HepG2 (cell line): Measurements from ENCODE around the gene ARHGAP19. TPM values are rescaled to one million over a fixed set of nuclear protein-coding genes. Genes with fewer than 3 reads are reported as not detected.
A peak's percentile ranks its signal among the peaks of the same experiment; 100 is the strongest.

Experiments
- BCL6 ChIP-seq: IDR thresholded peaks from 2 replicates; pipeline ENCODE4 v1.6.1; 2016; ENCODE audit warnings: missing genetic modification reagents, missing compliant biosample characterization
- GLI4 ChIP-seq: sonication (generic); formaldehyde crosslinking; IDR thresholded peaks from 2 replicates; pipeline ENCODE4 v1.5.1; 2020; ENCODE audit warnings: missing genetic modification reagents, mild to moderate bottlenecking, moderate library complexity, borderline replicate concordance
- HHEX ChIP-seq: IDR thresholded peaks from 2 replicates; pipeline ENCODE4 v1.6.1; 2016; ENCODE audit warnings: control low read depth
- JUNB ChIP-seq: sonication (generic); formaldehyde crosslinking; IDR thresholded peaks from 2 replicates; pipeline ENCODE4 v1.8.0; 2022; ENCODE audit warnings: missing genetic modification reagents, mild to moderate bottlenecking, borderline replicate concordance
- KDM1A ChIP-seq: IDR thresholded peaks from 2 replicates; pipeline ENCODE4 v1.6.1; 2016; ENCODE audit warnings: missing compliant biosample characterization
- KLF6 ChIP-seq: IDR thresholded peaks from 2 replicates; pipeline ENCODE4 v1.8.0; 2016; ENCODE audit warnings: missing biosample characterization, missing genetic modification reagents
- MLX ChIP-seq: IDR thresholded peaks from 2 replicates; pipeline ENCODE4 v1.6.1; 2016
- NCOA5 ChIP-seq: sonication (generic); formaldehyde crosslinking; IDR thresholded peaks from 2 replicates; pipeline ENCODE4 v1.4.0; 2020; ENCODE audit warnings: missing genetic modification reagents
- NCOR1 ChIP-seq: fragments of 200-600 bp; sonication (generic); IDR thresholded peaks from 2 replicates; pipeline ENCODE4 v1.7.0; 2017; ENCODE audit warnings: antibody characterized with exemption, low read length, borderline replicate concordance
- ONECUT2 ChIP-seq: sonication (generic); formaldehyde crosslinking; IDR thresholded peaks from 2 replicates; pipeline ENCODE4 v1.4.0; 2020; ENCODE audit warnings: missing genetic modification reagents
- RELA ChIP-seq: sonication (generic); formaldehyde crosslinking; IDR thresholded peaks from 2 replicates; pipeline ENCODE4 v1.4.0; 2020; ENCODE audit warnings: missing genetic modification reagents
- ZNF550 ChIP-seq: sonication (generic); formaldehyde crosslinking; IDR thresholded peaks from 2 replicates; pipeline ENCODE4 v1.4.0; 2020; ENCODE audit warnings: mild to moderate bottlenecking, missing genetic modification reagents, borderline replicate concordance
- ZNF775 ChIP-seq: sonication (generic); formaldehyde crosslinking; IDR thresholded peaks from 2 replicates; pipeline ENCODE4 v1.4.0; 2020; ENCODE audit warnings: missing genetic modification reagents, mild to moderate bottlenecking, moderate library complexity, borderline replicate concordance
- polyA plus RNA-seq, 8 experiments: library from polyadenylated mRNA; depleted of rRNA in 3 of 8; stranded (reverse) in 7 of 8; unstranded in 1 of 8; fragments of >200 nt; fragmentation: Illumina TruSeq in 4 of 8; extraction: Trizol in 4 of 8; gene quantifications; 2 replicates each; pipeline versions ENCODE4 v1.2.1 to v1.2.3, GENCODE V29; 2011 to 2016; ENCODE audit warnings: low read depth in 4 of 8, missing spikeins in 1 of 8, mixed read lengths in 1 of 8; ENCODE audit not compliant: insufficient read depth in 1 of 8
- total RNA-seq, 5 experiments: library from RNA; depleted of rRNA; stranded (reverse); fragments of >200 nt; fragmentation: Illumina TruSeq; extraction: Trizol; gene quantifications; 2 replicates each; pipeline ENCODE4 v1.2.3, GENCODE V29; 2016; ENCODE audit warnings: low read depth in 1 of 5
- TF ChIP-seq, protein P1 (sequence below): IDR thresholded peaks from 2 replicates; pipeline ENCODE4 v1.6.1; 2012; ENCODE audit warnings: inconsistent platforms
- TF ChIP-seq, protein P2 (sequence below): sonication (generic); formaldehyde crosslinking; IDR thresholded peaks from 2 replicates; pipeline ENCODE4 v1.5.0; 2020; ENCODE audit warnings: missing genetic modification reagents
- TF ChIP-seq, protein P3 (sequence below): sonication (generic); formaldehyde crosslinking; IDR thresholded peaks from 2 replicates; pipeline ENCODE4; 2020; ENCODE audit warnings: missing genetic modification reagents, mild to moderate bottlenecking, borderline replicate concordance
- TF ChIP-seq, protein P4 (sequence below): sonication (generic); formaldehyde crosslinking; IDR thresholded peaks from 2 replicates; pipeline ENCODE4 v1.4.0; 2020; ENCODE audit warnings: mild to moderate bottlenecking, low read depth, missing genetic modification reagents
- TF ChIP-seq, protein P5 (sequence below): sonication (generic); formaldehyde crosslinking; IDR thresholded peaks from 2 replicates; pipeline ENCODE4 v1.4.0; 2020; ENCODE audit warnings: missing genetic modification reagents

Gene ARHGAP19
- total and polyA plus RNA-seq, 2 of the 13 experiments (the other 11 are each of a cell fraction or from before 2014, with no cell fraction given): 7.6 to 10.0 TPM

GRCh38 chr10:97334370-97335175 is 42.1 kb upstream of the ARHGAP19 start, which contains the start of gene FRAT2 (continued):
- TF ChIP-seq BCL6 (CRISPR knock-in tag): peak; percentile 49; the same call in 1 of the 2 replicates
- TF ChIP-seq, protein P1, sequence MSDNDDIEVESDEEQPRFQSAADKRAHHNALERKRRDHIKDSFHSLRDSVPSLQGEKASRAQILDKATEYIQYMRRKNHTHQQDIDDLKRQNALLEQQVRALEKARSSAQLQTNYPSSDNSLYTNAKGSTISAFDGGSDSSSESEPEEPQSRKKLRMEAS: peak; percentile 96
- peak; percentile 29; the same call in 1 of the 2 replicates for TF ChIP-seq MLX (CRISPR knock-in tag)
- no peak for TF ChIP-seq JUNB (CRISPR knock-in tag)
- peak; percentile 75; the same call in 1 of the 2 replicates for TF ChIP-seq RELA
- no peak for TF ChIP-seq NCOA5 (CRISPR knock-in tag)
- TF ChIP-seq, protein P2, sequence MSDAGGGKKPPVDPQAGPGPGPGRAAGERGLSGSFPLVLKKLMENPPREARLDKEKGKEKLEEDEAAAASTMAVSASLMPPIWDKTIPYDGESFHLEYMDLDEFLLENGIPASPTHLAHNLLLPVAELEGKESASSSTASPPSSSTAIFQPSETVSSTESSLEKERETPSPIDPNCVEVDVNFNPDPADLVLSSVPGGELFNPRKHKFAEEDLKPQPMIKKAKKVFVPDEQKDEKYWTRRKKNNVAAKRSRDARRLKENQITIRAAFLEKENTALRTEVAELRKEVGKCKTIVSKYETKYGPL: 0 out of 2 replicates have a peak, but pooled peaks have one; percentile 49
- TF ChIP-seq, protein P3, sequence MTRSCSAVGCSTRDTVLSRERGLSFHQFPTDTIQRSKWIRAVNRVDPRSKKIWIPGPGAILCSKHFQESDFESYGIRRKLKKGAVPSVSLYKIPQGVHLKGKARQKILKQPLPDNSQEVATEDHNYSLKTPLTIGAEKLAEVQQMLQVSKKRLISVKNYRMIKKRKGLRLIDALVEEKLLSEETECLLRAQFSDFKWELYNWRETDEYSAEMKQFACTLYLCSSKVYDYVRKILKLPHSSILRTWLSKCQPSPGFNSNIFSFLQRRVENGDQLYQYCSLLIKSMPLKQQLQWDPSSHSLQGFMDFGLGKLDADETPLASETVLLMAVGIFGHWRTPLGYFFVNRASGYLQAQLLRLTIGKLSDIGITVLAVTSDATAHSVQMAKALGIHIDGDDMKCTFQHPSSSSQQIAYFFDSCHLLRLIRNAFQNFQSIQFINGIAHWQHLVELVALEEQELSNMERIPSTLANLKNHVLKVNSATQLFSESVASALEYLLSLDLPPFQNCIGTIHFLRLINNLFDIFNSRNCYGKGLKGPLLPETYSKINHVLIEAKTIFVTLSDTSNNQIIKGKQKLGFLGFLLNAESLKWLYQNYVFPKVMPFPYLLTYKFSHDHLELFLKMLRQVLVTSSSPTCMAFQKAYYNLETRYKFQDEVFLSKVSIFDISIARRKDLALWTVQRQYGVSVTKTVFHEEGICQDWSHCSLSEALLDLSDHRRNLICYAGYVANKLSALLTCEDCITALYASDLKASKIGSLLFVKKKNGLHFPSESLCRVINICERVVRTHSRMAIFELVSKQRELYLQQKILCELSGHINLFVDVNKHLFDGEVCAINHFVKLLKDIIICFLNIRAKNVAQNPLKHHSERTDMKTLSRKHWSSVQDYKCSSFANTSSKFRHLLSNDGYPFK (CRISPR knock-in tag): 0 out of 2 replicates have a peak, but pooled peaks have one; percentile 50
- TF ChIP-seq NCOR1: peak; percentile 63; the same call in 1 of the 2 replicates
- TF ChIP-seq ZNF775 (CRISPR knock-in tag): no peak
- peak; percentile 78; the same call in 1 of the 2 replicates for TF ChIP-seq KLF6 (CRISPR knock-in tag)
- TF ChIP-seq, protein P4, sequence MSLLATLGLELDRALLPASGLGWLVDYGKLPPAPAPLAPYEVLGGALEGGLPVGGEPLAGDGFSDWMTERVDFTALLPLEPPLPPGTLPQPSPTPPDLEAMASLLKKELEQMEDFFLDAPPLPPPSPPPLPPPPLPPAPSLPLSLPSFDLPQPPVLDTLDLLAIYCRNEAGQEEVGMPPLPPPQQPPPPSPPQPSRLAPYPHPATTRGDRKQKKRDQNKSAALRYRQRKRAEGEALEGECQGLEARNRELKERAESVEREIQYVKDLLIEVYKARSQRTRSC (CRISPR knock-in tag): peak; percentile 36; the same call in 1 of the 2 replicates
- TF ChIP-seq HHEX (CRISPR knock-in tag): no peak
- TF ChIP-seq KDM1A: no peak
- TF ChIP-seq ZNF550 (CRISPR knock-in tag): 0 out of 2 replicates have a peak, but pooled peaks have one; percentile 60
- TF ChIP-seq, protein P5, sequence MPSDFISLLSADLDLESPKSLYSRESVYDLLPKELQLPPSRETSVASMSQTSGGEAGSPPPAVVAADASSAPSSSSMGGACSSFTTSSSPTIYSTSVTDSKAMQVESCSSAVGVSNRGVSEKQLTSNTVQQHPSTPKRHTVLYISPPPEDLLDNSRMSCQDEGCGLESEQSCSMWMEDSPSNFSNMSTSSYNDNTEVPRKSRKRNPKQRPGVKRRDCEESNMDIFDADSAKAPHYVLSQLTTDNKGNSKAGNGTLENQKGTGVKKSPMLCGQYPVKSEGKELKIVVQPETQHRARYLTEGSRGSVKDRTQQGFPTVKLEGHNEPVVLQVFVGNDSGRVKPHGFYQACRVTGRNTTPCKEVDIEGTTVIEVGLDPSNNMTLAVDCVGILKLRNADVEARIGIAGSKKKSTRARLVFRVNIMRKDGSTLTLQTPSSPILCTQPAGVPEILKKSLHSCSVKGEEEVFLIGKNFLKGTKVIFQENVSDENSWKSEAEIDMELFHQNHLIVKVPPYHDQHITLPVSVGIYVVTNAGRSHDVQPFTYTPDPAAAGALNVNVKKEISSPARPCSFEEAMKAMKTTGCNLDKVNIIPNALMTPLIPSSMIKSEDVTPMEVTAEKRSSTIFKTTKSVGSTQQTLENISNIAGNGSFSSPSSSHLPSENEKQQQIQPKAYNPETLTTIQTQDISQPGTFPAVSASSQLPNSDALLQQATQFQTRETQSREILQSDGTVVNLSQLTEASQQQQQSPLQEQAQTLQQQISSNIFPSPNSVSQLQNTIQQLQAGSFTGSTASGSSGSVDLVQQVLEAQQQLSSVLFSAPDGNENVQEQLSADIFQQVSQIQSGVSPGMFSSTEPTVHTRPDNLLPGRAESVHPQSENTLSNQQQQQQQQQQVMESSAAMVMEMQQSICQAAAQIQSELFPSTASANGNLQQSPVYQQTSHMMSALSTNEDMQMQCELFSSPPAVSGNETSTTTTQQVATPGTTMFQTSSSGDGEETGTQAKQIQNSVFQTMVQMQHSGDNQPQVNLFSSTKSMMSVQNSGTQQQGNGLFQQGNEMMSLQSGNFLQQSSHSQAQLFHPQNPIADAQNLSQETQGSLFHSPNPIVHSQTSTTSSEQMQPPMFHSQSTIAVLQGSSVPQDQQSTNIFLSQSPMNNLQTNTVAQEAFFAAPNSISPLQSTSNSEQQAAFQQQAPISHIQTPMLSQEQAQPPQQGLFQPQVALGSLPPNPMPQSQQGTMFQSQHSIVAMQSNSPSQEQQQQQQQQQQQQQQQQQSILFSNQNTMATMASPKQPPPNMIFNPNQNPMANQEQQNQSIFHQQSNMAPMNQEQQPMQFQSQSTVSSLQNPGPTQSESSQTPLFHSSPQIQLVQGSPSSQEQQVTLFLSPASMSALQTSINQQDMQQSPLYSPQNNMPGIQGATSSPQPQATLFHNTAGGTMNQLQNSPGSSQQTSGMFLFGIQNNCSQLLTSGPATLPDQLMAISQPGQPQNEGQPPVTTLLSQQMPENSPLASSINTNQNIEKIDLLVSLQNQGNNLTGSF (CRISPR knock-in tag): 0 out of 2 replicates have a peak, but pooled peaks have one; percentile 42
- TF ChIP-seq GLI4: no peak
- no peak for TF ChIP-seq ONECUT2 (CRISPR knock-in tag)
